HEK293 (cell line): ENCODE data around the gene EXOSC6.
"Not testable (repeated sequence)": the region's sequence is repeated elsewhere in the genome, so short reads cannot be mapped to it uniquely, and the experiment has no call there.

ENCODE experiments used
- CTCF ChIA-PET: fragments of 350-600 bp; formaldehyde crosslinking; extraction: SDS; loops from one replicate; lab custom pipeline; 2021; ENCODE audit warnings: antibody characterized with exemption; lab: Yijun Ruan, JAX
- POLR2A ChIA-PET: fragments of 300-600 bp; formaldehyde crosslinking; extraction: SDS; loops from one replicate; lab custom pipeline; 2020; ENCODE audit warnings: antibody characterized with exemption, inconsistent platforms; lab: Yijun Ruan, JAX
- H3K27ac ChIP-seq: fragments of 200-500 bp; sonication (Bioruptor generic); 2 replicates; pipeline ENCODE4 v1.5.1; 2014; ENCODE audit warnings: low read depth, low read length, control low read depth, inconsistent platforms; ENCODE audit errors: extremely low read depth
- H3K36me3 ChIP-seq, 2 experiments: fragments of 200-500 bp in 1 of 2; sonication (Bioruptor generic) in 1 of 2; 1 replicate in 1 of 2; 2 replicates in 1 of 2; pipeline ENCODE4 v1.5.1; 2014 to 2017; ENCODE audit warnings: inconsistent platforms in 2 of 2, low read length in 2 of 2; ENCODE audit not compliant: control insufficient read depth in 2 of 2, insufficient read depth in 1 of 2
- H3K4me1 ChIP-seq: fragments of 200-500 bp; sonication (Bioruptor generic); 2 replicates; pipeline ENCODE4 v1.5.1; 2014; ENCODE audit warnings: mild to moderate bottlenecking, low read length, inconsistent platforms; ENCODE audit not compliant: control insufficient read depth, insufficient read depth
- H3K4me3 ChIP-seq: 2 replicates; pipeline ENCODE4 v1.5.1; 2011; ENCODE audit warnings: low read depth, mild to moderate bottlenecking, control low read depth, low read length, moderate library complexity
- H3K9me3 ChIP-seq: fragments of 200-500 bp; sonication (Bioruptor generic); 2 replicates; pipeline ENCODE4 v1.5.1; 2014; ENCODE audit warnings: low read depth, low read length, inconsistent platforms; ENCODE audit not compliant: control insufficient read depth, insufficient read depth
- TF ChIP-seq, protein P1 (sequence below): fragments of 450-650 bp; formaldehyde crosslinking; IDR thresholded peaks from 2 replicates; pipeline ENCODE4 v1.5.1; 2017; ENCODE audit warnings: missing biosample characterization, missing genetic modification characterization
- TF ChIP-seq, protein P2 (sequence below): fragments of 450-650 bp; formaldehyde crosslinking; IDR thresholded peaks from 2 replicates; pipeline ENCODE4 v1.5.1; 2017; ENCODE audit warnings: missing biosample characterization, mild to moderate bottlenecking, missing genetic modification characterization, moderate library complexity

The EXOSC6 gene

DNA sequence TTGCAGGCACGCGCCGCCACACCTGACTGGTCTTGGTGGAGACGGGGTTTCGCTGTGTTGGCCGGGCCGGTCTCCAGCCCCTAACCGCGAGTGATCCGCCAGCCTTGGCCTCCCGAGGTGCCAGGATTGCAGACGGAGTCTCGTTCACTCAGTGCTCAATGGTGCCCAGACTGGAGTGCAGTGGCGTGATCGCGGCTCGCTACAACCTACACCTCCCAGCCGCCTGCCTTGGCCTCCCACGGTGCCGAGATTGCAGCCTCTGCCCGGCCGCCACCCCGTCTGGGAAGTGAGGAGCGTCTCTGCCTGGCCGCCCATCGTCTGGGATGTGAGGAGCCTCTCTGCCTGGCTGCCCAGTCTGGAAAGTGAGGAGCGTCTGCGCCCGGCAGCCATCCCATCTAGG is 47.7 kb downstream of the EXOSC6 start:
- POLR2A ChIA-PET: not testable (repeated sequence)

DNA sequence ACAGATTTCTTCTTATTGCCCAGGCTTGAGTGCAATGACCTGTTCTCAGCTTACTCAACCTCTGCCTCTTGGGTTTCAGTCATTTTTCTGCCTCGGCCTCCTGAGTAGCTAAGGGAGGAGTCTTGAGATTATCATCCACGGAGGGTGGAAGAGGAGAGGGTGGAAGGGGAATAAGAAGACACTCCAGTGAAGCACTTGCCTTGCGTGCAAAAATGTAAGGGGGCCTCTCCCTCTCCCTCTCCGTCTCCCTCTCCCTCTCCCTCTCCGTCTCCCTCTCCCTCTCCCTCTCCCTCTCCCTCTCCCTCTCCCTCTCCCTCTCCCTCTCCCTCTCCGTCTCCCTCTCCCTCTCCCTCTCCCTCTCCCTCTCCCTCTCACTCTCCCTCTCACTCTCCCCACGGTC is 48.2 kb downstream of the EXOSC6 start:
- H3K9me3 ChIP-seq, POLR2A ChIA-PET, H3K4me1 ChIP-seq, H3K27ac ChIP-seq, H3K4me3 ChIP-seq, H3K36me3 ChIP-seq, CTCF ChIA-PET: not testable (repeated sequence)
- TF ChIP-seq, protein P1, sequence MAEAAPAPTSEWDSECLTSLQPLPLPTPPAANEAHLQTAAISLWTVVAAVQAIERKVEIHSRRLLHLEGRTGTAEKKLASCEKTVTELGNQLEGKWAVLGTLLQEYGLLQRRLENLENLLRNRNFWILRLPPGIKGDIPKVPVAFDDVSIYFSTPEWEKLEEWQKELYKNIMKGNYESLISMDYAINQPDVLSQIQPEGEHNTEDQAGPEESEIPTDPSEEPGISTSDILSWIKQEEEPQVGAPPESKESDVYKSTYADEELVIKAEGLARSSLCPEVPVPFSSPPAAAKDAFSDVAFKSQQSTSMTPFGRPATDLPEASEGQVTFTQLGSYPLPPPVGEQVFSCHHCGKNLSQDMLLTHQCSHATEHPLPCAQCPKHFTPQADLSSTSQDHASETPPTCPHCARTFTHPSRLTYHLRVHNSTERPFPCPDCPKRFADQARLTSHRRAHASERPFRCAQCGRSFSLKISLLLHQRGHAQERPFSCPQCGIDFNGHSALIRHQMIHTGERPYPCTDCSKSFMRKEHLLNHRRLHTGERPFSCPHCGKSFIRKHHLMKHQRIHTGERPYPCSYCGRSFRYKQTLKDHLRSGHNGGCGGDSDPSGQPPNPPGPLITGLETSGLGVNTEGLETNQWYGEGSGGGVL (tag by site-specific recombination): 0 out of 2 replicates have a peak, but pooled peaks have one; percentile 28

More for the DNA sequence above, 47.7 kb downstream of the EXOSC6 start:
- H3K27ac ChIP-seq, H3K36me3 ChIP-seq, H3K9me3 ChIP-seq, H3K4me3 ChIP-seq, CTCF ChIA-PET, H3K4me1 ChIP-seq: not testable (repeated sequence)

DNA sequence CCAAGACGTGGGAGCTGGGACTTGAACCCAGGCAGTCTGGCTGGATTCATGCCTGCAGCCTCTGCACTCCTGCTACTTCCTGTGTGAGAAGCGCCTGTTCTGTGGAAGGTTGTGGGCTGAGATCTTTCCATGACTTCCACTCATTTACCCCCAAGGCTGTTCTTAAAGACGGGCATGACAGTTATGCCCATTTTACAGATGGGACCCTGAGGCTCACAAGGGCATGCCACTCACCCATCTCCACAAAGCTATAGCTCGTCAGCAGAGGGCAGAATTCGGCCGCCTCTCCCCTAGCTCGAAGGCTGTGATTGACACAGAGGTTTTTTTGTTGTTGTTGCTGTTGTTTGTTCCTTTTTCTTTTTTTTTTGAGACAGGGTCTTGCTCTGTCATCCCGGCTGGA is 51.7 kb downstream of the EXOSC6 start:
- H3K4me3 ChIP-seq, H3K4me1 ChIP-seq, POLR2A ChIA-PET, H3K27ac ChIP-seq, CTCF ChIA-PET, H3K36me3 ChIP-seq, H3K9me3 ChIP-seq: not testable (repeated sequence)

DNA sequence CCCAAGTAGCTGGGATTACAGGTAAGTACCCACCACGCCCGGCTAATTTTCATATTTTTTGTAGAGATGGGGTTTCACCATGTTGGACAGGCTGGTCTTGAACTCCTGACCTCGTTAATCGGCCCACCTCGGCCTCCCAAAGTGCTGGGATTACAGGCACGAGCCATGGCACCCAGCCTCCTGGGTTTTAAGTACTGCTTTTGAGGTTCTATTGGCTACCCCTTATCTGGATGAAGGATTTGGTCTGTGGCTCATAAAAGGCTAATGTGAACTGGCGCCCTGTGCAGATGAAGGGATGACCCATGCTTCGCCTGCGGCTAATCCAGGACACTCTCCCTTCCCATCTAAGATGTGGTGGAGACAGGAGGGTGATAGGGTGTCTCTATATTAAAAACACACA is 52.6 kb downstream of the EXOSC6 start:
- H3K27ac ChIP-seq, CTCF ChIA-PET, H3K4me1 ChIP-seq, H3K4me3 ChIP-seq, H3K9me3 ChIP-seq, POLR2A ChIA-PET, H3K36me3 ChIP-seq: not testable (repeated sequence)

DNA sequence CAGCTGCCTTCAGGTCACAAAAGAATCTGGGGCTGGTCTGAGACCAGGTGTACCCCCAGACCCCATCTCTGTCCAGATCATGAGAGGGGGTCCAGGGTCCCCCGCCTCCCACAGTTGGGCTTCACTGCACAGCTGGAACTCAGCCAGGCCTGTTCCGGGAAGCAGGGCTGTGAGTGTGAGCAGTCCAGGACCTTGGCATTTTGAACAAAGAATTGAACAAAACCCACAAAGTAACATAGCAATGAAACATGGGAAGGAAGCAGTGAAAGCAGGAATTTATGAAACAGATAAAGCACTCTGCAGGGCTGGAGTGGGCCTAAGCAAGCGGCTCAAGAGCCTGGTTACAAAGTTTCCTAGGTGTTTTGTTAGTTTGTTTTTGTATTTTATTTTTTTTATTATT is 53.1 kb downstream of the EXOSC6 start:
- H3K4me3 ChIP-seq: not testable (repeated sequence)

DNA sequence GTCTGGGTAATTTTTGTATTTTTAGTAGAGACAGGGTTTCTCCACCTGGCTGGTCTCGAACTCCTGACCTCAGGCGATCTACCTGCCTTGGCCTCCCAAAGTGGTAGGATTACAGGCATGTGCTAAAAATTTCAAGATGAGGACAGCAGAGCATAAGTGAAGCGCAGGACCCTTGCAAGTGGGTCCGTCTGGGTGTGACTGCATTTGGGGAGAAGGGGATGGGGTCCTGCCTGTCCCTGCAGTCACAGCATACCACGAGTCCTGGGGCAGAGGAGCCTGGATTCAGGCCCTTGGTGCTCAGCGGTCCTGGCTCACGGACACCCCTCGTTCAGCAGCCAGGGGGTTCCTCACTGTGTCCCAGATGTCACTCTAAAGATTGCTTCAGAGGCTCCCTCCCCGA is 53.5 kb downstream of the EXOSC6 start:
- H3K9me3 ChIP-seq, H3K4me3 ChIP-seq, CTCF ChIA-PET, H3K27ac ChIP-seq, H3K36me3 ChIP-seq, POLR2A ChIA-PET, H3K4me1 ChIP-seq: not testable (repeated sequence)

More for the DNA sequence above, 53.1 kb downstream of the EXOSC6 start:
- POLR2A ChIA-PET, CTCF ChIA-PET, H3K9me3 ChIP-seq, H3K36me3 ChIP-seq, H3K4me1 ChIP-seq, H3K27ac ChIP-seq: not testable (repeated sequence)

DNA sequence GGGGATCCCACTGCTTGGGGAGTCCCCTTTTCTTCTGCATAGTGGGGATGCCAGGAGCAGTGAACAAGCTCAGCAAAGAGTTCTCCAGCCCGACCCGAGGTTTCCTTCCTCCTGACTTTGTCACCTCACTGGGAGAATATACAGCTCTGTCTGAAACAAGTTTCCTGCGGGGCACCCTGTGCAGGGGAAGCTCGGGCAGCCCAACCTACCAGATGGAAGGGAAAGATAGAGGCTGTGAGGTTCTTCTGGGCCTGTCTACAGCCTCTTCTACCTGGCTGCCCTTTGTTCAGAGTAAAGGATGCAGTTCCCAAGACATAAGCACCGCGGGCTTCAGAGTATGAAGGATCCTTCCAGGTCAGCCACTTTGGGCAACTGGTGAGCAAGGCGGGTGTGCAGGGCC is 54.1 kb downstream of the EXOSC6 start:
- CTCF ChIA-PET, POLR2A ChIA-PET, H3K36me3 ChIP-seq, H3K9me3 ChIP-seq, H3K27ac ChIP-seq, H3K4me3 ChIP-seq, H3K4me1 ChIP-seq: not testable (repeated sequence)
- TF ChIP-seq, protein P2, sequence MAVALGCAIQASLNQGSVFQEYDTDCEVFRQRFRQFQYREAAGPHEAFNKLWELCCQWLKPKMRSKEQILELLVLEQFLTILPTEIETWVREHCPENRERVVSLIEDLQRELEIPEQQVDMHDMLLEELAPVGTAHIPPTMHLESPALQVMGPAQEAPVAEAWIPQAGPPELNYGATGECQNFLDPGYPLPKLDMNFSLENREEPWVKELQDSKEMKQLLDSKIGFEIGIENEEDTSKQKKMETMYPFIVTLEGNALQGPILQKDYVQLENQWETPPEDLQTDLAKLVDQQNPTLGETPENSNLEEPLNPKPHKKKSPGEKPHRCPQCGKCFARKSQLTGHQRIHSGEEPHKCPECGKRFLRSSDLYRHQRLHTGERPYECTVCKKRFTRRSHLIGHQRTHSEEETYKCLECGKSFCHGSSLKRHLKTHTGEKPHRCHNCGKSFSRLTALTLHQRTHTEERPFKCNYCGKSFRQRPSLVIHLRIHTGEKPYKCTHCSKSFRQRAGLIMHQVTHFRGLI (tag by site-specific recombination): 0 out of 2 replicates have a peak, but pooled peaks have one; percentile 27
